Psoas muscle (tissue), 8 donors: Measurements from ENCODE around the gene ULK4. TPM values are rescaled to one million over a fixed set of nuclear protein-coding genes. Genes with fewer than 3 reads are reported as not detected.

Source experiments
- ATAC-seq, 4 donors: fragments of 200-7000 bp; cut with Tn5 transposase; one replicate each; pipeline ENCODE4 v1.9.1; 2020; ENCODE audit warnings: moderate library complexity in 3 of 4, mild to moderate bottlenecking in 2 of 4
- DNase-seq, 2 donors: peaks; one replicate each; pipeline ENCODE4 v3.0.0-alpha.2; 2020
- H3K27ac ChIP-seq: fragments of 200-600 bp; one replicate; pipeline ENCODE4 v1.8.0; 2022
- H3K27me3 ChIP-seq, 3 donors: fragments of 200-600 bp in 1 of 3; one replicate each; pipeline versions ENCODE4 v1.6.1 to v1.8.0; 2013 to 2022; ENCODE audit warnings: low read length in 2 of 3, mild to moderate bottlenecking in 2 of 3, moderate library complexity in 1 of 3; ENCODE audit not compliant: insufficient read depth in 3 of 3
- H3K36me3 ChIP-seq, 2 donors: fragments of 200-600 bp in 1 of 2; one replicate each; pipeline versions ENCODE4 v1.6.1 to v1.8.0; 2013 to 2022; ENCODE audit warnings: low read depth in 1 of 2, mild to moderate bottlenecking in 1 of 2, moderate library complexity in 1 of 2; ENCODE audit not compliant: insufficient read depth in 1 of 2
- H3K4me1 ChIP-seq: fragments of 200-600 bp; one replicate; pipeline ENCODE4 v1.8.0; 2022
- H3K4me3 ChIP-seq: fragments of 200-600 bp; one replicate; pipeline ENCODE4 v1.8.0; 2022; ENCODE audit warnings: mild to moderate bottlenecking
- H3K9me3 ChIP-seq: fragments of 200-600 bp; one replicate; pipeline ENCODE4 v1.8.0; 2022
- whole genome bisulfite sequencing, 3 donors: extraction: QIAGEN DNeasy Blood & Tissue Kit; methylation state at CpG; one replicate each; pipeline versions ENCODE4 v1.1.6 to v1.1.7; 2013; 5-methylcytosine and 5-hydroxymethylcytosine counted together
- intact Hi-C, 2 donors: fragments of 100-400 bp; cut with DNase I; formaldehyde crosslinking; loops; one replicate each; pipeline versions ENCODE4 v1.11.0 to v1.14.2; 2022
- polyA plus RNA-seq, 3 donors: library from polyadenylated mRNA; stranded (reverse); fragments of 200-250 nt; gene quantifications; one replicate each; pipeline ENCODE4 v1.2.3, GENCODE V29; 2013
- total RNA-seq, 4 donors: library from RNA; stranded (reverse); fragmentation: NEBNext Ultra II Directional in 2 of 4; extraction: Animal tissue kit (Norgen Biotek cat#: 25700) in 2 of 4; gene quantifications; one replicate each; pipeline versions ENCODE4 v1.2.1 to v1.2.4, GENCODE V29; 2021 to 2023
- TF ChIP-seq, protein P1 (sequence below): fragments of 200-600 bp; IDR thresholded peaks from one replicate; pipeline ENCODE4 v1.8.0; 2022; ENCODE audit warnings: antibody characterized with exemption
- donor health status: healthy with polysubstance abuse.
- donor health status: DM: no; HTN: no; CAD: no; lungs with moderate emphysema.
- donor health status: Bipolar disorder and iron deficiency.
- donor health status: healthy.
- donor health status: DM: yes; HTN: yes; CAD: no.
- donor health status: DM: no; HTN: no; CAD: no.
- donor health status: DM: no; HTN: no; CAD: no.
- donor health status: DM: yes; HTN: yes; CAD: no.

The ULK4 gene
- total and polyA plus RNA-seq, 7 donors, result 0.61 to 3.2 (median 1.0) TPM

- H3K9me3 ChIP-seq, result no peaks in the 10 kb centered on the region
- no peak for ATAC-seq
- no peak overlapping the region for H3K27ac ChIP-seq
- intact Hi-C loops, result no loop called here
- H3K4me1 ChIP-seq, result no peaks in the 10 kb centered on the region
- 54 to 71% (median 69%) methylated on average over 2 of the region's 2 CpGs for WGBS, 3 donors
- H3K36me3 ChIP-seq, result no peaks in the 10 kb centered on the region
- H3K27me3 ChIP-seq, result no peaks in the 10 kb centered on the region
- TF ChIP-seq, protein P1, sequence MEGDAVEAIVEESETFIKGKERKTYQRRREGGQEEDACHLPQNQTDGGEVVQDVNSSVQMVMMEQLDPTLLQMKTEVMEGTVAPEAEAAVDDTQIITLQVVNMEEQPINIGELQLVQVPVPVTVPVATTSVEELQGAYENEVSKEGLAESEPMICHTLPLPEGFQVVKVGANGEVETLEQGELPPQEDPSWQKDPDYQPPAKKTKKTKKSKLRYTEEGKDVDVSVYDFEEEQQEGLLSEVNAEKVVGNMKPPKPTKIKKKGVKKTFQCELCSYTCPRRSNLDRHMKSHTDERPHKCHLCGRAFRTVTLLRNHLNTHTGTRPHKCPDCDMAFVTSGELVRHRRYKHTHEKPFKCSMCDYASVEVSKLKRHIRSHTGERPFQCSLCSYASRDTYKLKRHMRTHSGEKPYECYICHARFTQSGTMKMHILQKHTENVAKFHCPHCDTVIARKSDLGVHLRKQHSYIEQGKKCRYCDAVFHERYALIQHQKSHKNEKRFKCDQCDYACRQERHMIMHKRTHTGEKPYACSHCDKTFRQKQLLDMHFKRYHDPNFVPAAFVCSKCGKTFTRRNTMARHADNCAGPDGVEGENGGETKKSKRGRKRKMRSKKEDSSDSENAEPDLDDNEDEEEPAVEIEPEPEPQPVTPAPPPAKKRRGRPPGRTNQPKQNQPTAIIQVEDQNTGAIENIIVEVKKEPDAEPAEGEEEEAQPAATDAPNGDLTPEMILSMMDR, result no peak
- no peak for DNase-seq
- no peak overlapping the region for H3K4me3 ChIP-seq
These were observed 633.0 kb downstream of the ULK4 start for GRCh38 chr3:41328926-41329325.

GRCh38 chr3:41327718-41328117 is 634.2 kb downstream of the ULK4 start:
- H3K27ac ChIP-seq, result no peak overlapping the region
- no peaks in the 10 kb centered on the region for H3K4me1 ChIP-seq
- intact Hi-C loops, result no loop called here
- no peak overlapping the region for H3K4me3 ChIP-seq
- ATAC-seq (no peak), DNase-seq (no peak)
- TF ChIP-seq, protein P1, result no peak
- no peaks in the 10 kb centered on the region for H3K36me3 ChIP-seq
- no peaks in the 10 kb centered on the region for H3K9me3 ChIP-seq
- no peaks in the 10 kb centered on the region for H3K27me3 ChIP-seq
- 82 to 84% (median 83%) methylated on average over 6 of the region's 6 CpGs for WGBS, 3 donors

DNA sequence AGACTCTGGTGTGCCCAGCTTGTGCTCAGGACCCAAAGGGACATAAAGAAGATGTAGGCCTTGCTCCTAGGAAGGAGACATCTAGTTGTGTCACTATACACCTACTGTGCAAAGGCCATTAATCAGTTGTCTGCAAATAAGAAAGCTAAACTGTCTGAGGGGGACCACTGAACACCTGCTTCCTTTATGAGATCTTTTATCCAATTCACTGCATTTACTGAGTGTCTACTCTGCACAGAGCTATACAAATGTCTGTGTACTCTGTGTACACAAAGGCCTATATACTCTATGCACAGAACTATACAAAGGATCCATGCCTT is 637.8 kb downstream of the ULK4 start:
- ATAC-seq (no peak), DNase-seq (no peak)
- Histone ChIP-seq H3K4me1 (no peaks in the 10 kb centered on the region), H3K27ac (no peak overlapping the region), H3K27me3 (no peaks in the 10 kb centered on the region), H3K36me3 (no peaks in the 10 kb centered on the region), H3K4me3 (no peak overlapping the region), H3K9me3 (no peaks in the 10 kb centered on the region)
- TF ChIP-seq, protein P1, result no peak
- intact Hi-C loops, result no loop called here

GRCh38 chr3:41323467-41324155 is 638.3 kb downstream of the ULK4 start:
- H3K4me1 ChIP-seq, result no peaks in the 10 kb centered on the region
- ATAC-seq (no peak), DNase-seq (no peak)
- H3K4me3 ChIP-seq, result no peak overlapping the region
- TF ChIP-seq, protein P1, result no peak
- intact Hi-C loops, result no loop called here
- no peaks in the 10 kb centered on the region for H3K36me3 ChIP-seq
- no peak overlapping the region for H3K27ac ChIP-seq
- WGBS, 3 donors, result 34 to 39% (median 38%) methylated on average over 3 of the region's 3 CpGs
- no peaks in the 10 kb centered on the region for H3K9me3 ChIP-seq
- no peaks in the 10 kb centered on the region for H3K27me3 ChIP-seq

- WGBS, 3 donors, result 85 to 95% (median 93%) methylated on average over 5 of the region's 5 CpGs
- Histone ChIP-seq H3K4me1 (no peaks in the 10 kb centered on the region), H3K27ac (no peak overlapping the region), H3K36me3 (no peaks in the 10 kb centered on the region), H3K4me3 (no peak overlapping the region), H3K9me3 (no peaks in the 10 kb centered on the region), H3K27me3 (no peaks in the 10 kb centered on the region)
- TF ChIP-seq, protein P1, result no peak
- DNase-seq (no peak), ATAC-seq (no peak)
- intact Hi-C loops, result no loop called here
These were observed 640.3 kb downstream of the ULK4 start for GRCh38 chr3:41321642-41321980.
